Activated T-cell treated with anti-CD3 and anti-CD28 coated beads, Interleukin-2, amount 50 U/mL, for 72 hours (primary cell): Measurements from ENCODE around the gene CACNA2D4. TPM values are rescaled to one million over a fixed set of nuclear protein-coding genes. Genes with fewer than 3 reads are reported as not detected.
A peak's percentile ranks its signal among the peaks of the same experiment; 100 is the strongest.

Experiments used
- ATAC-seq, 2 donors: fragments of 150-1000 bp; cut with Tn5 transposase; replicated peaks in 1 of 2; 2 replicates each; pipeline ENCODE4 v1.10.0; 2021; ENCODE audit warnings: moderate library complexity in 2 of 2, mild to moderate bottlenecking in 1 of 2
- DNase-seq, 2 donors: peaks; one replicate each; pipeline ENCODE4 v3.0.0; 2021 to 2022; ENCODE audit warnings: mixed read lengths in 1 of 2
- H3K27ac Mint-ChIP-seq: one replicate; pipeline ENCODE4 v1.8.0; 2022; ENCODE audit warnings: mild to moderate bottlenecking, moderate library complexity, mixed read lengths
- H3K27me3 Mint-ChIP-seq: one replicate; pipeline ENCODE4 v1.8.0; 2022; ENCODE audit warnings: low read depth, mixed read lengths
- H3K36me3 Mint-ChIP-seq, 2 donors: one replicate each; pipeline ENCODE4 v1.8.0; 2022; ENCODE audit warnings: mixed read lengths in 2 of 2, mild to moderate bottlenecking in 1 of 2; ENCODE audit not compliant: insufficient read depth in 2 of 2
- H3K4me1 Mint-ChIP-seq: one replicate; pipeline ENCODE4 v1.8.0; 2022; ENCODE audit warnings: low read depth, mixed read lengths
- H3K4me3 Mint-ChIP-seq, 2 donors: one replicate each; pipeline ENCODE4 v1.8.0; 2022; ENCODE audit warnings: mild to moderate bottlenecking in 2 of 2, mixed read lengths in 2 of 2, moderate library complexity in 2 of 2
- H3K9me3 Mint-ChIP-seq, 2 donors: one replicate each; pipeline ENCODE4 v1.8.0; 2022; ENCODE audit warnings: mixed read lengths in 2 of 2
- total RNA-seq, 2 donors: library from RNA; stranded (reverse); gene quantifications; one replicate each; pipeline ENCODE4 v1.2.3, GENCODE V29; 2022

Gene CACNA2D4
- total RNA-seq, 2 donors from 2014 or later = 6.0 to 7.2 TPM

GRCh38 chr12:1808036-1808797, 110.2 kb downstream of the CACNA2D4 start:
- Mint-ChIP-seq H3K4me1 (peaks cover 15% of the 10 kb centered on the region), H3K9me3 (peaks cover 0 to 1% of the 10 kb centered on the region in 2 donors), H3K4me3 (no peak overlapping the region), H3K36me3 (no peaks in the 10 kb centered on the region), H3K27me3 (no peaks in the 10 kb centered on the region), H3K27ac (no peak overlapping the region)
- DNase-seq = no peak
- no peak for ATAC-seq

GRCh38 chr12:1807087-1807860, 111.2 kb downstream of the CACNA2D4 start:
- no peak for DNase-seq
- no peak overlapping the region for H3K4me3 Mint-ChIP-seq
- no peaks in the 10 kb centered on the region for H3K27me3 Mint-ChIP-seq
- no peak overlapping the region for H3K27ac Mint-ChIP-seq
- H3K4me1 Mint-ChIP-seq = peaks cover 15% of the 10 kb centered on the region
- ATAC-seq = no peak
- H3K9me3 Mint-ChIP-seq = peaks cover 0 to 1% of the 10 kb centered on the region in 2 donors
- H3K36me3 Mint-ChIP-seq = no peaks in the 10 kb centered on the region

GRCh38 chr12:1806301-1807086, 112.0 kb downstream of the CACNA2D4 start:
- no peaks in the 10 kb centered on the region for H3K27me3 Mint-ChIP-seq
- H3K36me3 Mint-ChIP-seq = no peaks in the 10 kb centered on the region
- ATAC-seq (no peak), DNase-seq (no peak)
- no peak overlapping the region for H3K27ac Mint-ChIP-seq
- peaks cover 15% of the 10 kb centered on the region for H3K4me1 Mint-ChIP-seq
- peaks cover 0 to 1% of the 10 kb centered on the region in 2 donors for H3K9me3 Mint-ChIP-seq
- H3K4me3 Mint-ChIP-seq = no peak overlapping the region

- Mint-ChIP-seq H3K27me3 (no peaks in the 10 kb centered on the region), H3K4me3 (no peak overlapping the region), H3K4me1 (peaks cover 15% of the 10 kb centered on the region), H3K36me3 (no peaks in the 10 kb centered on the region), H3K27ac (no peak overlapping the region), H3K9me3 (peaks cover 0 to 1% of the 10 kb centered on the region in 2 donors)
- ATAC-seq (no peak), DNase-seq (no peak)
These were observed 112.9 kb downstream of the CACNA2D4 start for GRCh38 chr12:1805441-1806081.

GRCh38 chr12:1804545-1805332, 113.7 kb downstream of the CACNA2D4 start:
- peak; percentile 92 to 96 for ATAC-seq
- H3K36me3 Mint-ChIP-seq = no peaks in the 10 kb centered on the region
- H3K4me3 Mint-ChIP-seq = no peak overlapping the region

GRCh38 chr12:1803736-1804135, 114.7 kb downstream of the CACNA2D4 start:
- H3K27me3 Mint-ChIP-seq = no peaks in the 10 kb centered on the region
- H3K4me1 Mint-ChIP-seq = peaks cover 8% of the 10 kb centered on the region
- H3K4me3 Mint-ChIP-seq = no peak overlapping the region
- no peaks in the 10 kb centered on the region for H3K36me3 Mint-ChIP-seq
- H3K9me3 Mint-ChIP-seq = peaks cover 0 to 1% of the 10 kb centered on the region in 2 donors
- DNase-seq (no peak), ATAC-seq (no peak)
- H3K27ac Mint-ChIP-seq = no peak overlapping the region

More at GRCh38 chr12:1804545-1805332, 113.7 kb downstream of the CACNA2D4 start:
- Mint-ChIP-seq H3K27me3 (no peaks in the 10 kb centered on the region), H3K9me3 (peaks cover 0 to 1% of the 10 kb centered on the region in 2 donors), H3K27ac (peak overlapping the region; percentile 51), H3K4me1 (peaks cover 8% of the 10 kb centered on the region)
- peak; percentile 87 to 90 for DNase-seq

- Mint-ChIP-seq H3K27ac (no peak overlapping the region), H3K4me1 (peaks cover 8% of the 10 kb centered on the region), H3K4me3 (no peak overlapping the region), H3K27me3 (no peaks in the 10 kb centered on the region), H3K36me3 (no peaks in the 10 kb centered on the region), H3K9me3 (peaks cover 0 to 1% of the 10 kb centered on the region in 2 donors)
- ATAC-seq = no peak
- DNase-seq = no peak
These were observed 117.0 kb downstream of the CACNA2D4 start for GRCh38 chr12:1801303-1801975.

GRCh38 chr12:1800401-1801302, 117.8 kb downstream of the CACNA2D4 start:
- ATAC-seq (no peak), DNase-seq (no peak)
- Mint-ChIP-seq H3K4me3 (no peak overlapping the region), H3K4me1 (peaks cover 12% of the 10 kb centered on the region), H3K27me3 (no peaks in the 10 kb centered on the region), H3K36me3 (peaks cover 0 to 2% of the 10 kb centered on the region in 2 donors), H3K27ac (no peak overlapping the region), H3K9me3 (peaks cover 0 to 1% of the 10 kb centered on the region in 2 donors)

GRCh38 chr12:1799882-1800400, 118.5 kb downstream of the CACNA2D4 start:
- no peaks in the 10 kb centered on the region for H3K27me3 Mint-ChIP-seq
- DNase-seq (no peak), ATAC-seq (no peak)
- H3K4me1 Mint-ChIP-seq = peaks cover 13% of the 10 kb centered on the region
- H3K36me3 Mint-ChIP-seq = peaks cover 0 to 2% of the 10 kb centered on the region in 2 donors
- no peak overlapping the region for H3K4me3 Mint-ChIP-seq
- H3K9me3 Mint-ChIP-seq = peaks cover 0 to 1% of the 10 kb centered on the region in 2 donors
- H3K27ac Mint-ChIP-seq = no peak overlapping the region

- H3K4me1 Mint-ChIP-seq = peaks cover 6% of the 10 kb centered on the region
- ATAC-seq = no peak
- no peak for DNase-seq
These were observed 119.2 kb downstream of the CACNA2D4 start for GRCh38 chr12:1799051-1799881.

More at GRCh38 chr12:1799051-1799881, 119.2 kb downstream of the CACNA2D4 start:
- H3K9me3 Mint-ChIP-seq = no peaks in the 10 kb centered on the region
- H3K36me3 Mint-ChIP-seq = peaks cover 0 to 2% of the 10 kb centered on the region in 2 donors
- H3K4me3 Mint-ChIP-seq = no peak overlapping the region
- H3K27ac Mint-ChIP-seq = no peak overlapping the region
- H3K27me3 Mint-ChIP-seq = no peaks in the 10 kb centered on the region
